ENCODE data around the gene GFPT1.
A peak's percentile ranks its signal among the peaks of the same experiment; 100 is the strongest.

The GFPT1 gene

GRCh38 chr2:69340101-69340775 lies 46.8 kb downstream of the GFPT1 start:
- in situ Hi-C loops (cut with MboI; ENCODE audit: low pct_unique_long_range_greater_than_20kb, low sequenced_read_pairs): no loop called here
- DNase-seq: no peak

GRCh38 chr2:69335311-69335710 lies 51.7 kb downstream of the GFPT1 start:
- in situ Hi-C loops (cut with MboI; ENCODE audit: low pct_unique_long_range_greater_than_20kb, low sequenced_read_pairs): no loop called here

GRCh38 chr2:69333352-69333751 lies 53.7 kb downstream of the GFPT1 start:
- DNase-seq: no peak
- in situ Hi-C loops (cut with MboI; ENCODE audit: low pct_unique_long_range_greater_than_20kb, low sequenced_read_pairs): no loop called here

More at GRCh38 chr2:69335311-69335710, 51.7 kb downstream of the GFPT1 start:
- no peak for DNase-seq

GRCh38 chr2:69330781-69331180 lies 56.2 kb downstream of the GFPT1 start:
- DNase-seq: no peak
- in situ Hi-C loops (cut with MboI; ENCODE audit: low pct_unique_long_range_greater_than_20kb, low sequenced_read_pairs): no loop called here

GRCh38 chr2:69322631-69323030 lies 64.4 kb downstream of the GFPT1 start:
- in situ Hi-C loops (cut with MboI; ENCODE audit: low pct_unique_long_range_greater_than_20kb, low sequenced_read_pairs): no loop called here
- no peak for DNase-seq

- in situ Hi-C loops (cut with MboI; ENCODE audit: low pct_unique_long_range_greater_than_20kb, low sequenced_read_pairs): no loop called here
- no peak for DNase-seq
These were observed 70.5 kb downstream of the GFPT1 start for GRCh38 chr2:69316550-69316949.

- in situ Hi-C loops (cut with MboI; ENCODE audit: low pct_unique_long_range_greater_than_20kb, low sequenced_read_pairs): no loop called here
- DNase-seq: no peak
These were observed 71.8 kb downstream of the GFPT1 start for GRCh38 chr2:69315160-69315761.

GRCh38 chr2:69311024-69311416 lies 76.0 kb downstream of the GFPT1 start:
- no peak for DNase-seq
- in situ Hi-C loops (cut with MboI; ENCODE audit: low pct_unique_long_range_greater_than_20kb, low sequenced_read_pairs): no loop called here

- in situ Hi-C loops (cut with MboI; ENCODE audit: low pct_unique_long_range_greater_than_20kb, low sequenced_read_pairs): no loop called here
- DNase-seq: no peak
These were observed 76.7 kb downstream of the GFPT1 start for GRCh38 chr2:69310111-69311023.

GRCh38 chr2:69309351-69310110 lies 77.5 kb downstream of the GFPT1 start:
- in situ Hi-C loops (cut with MboI; ENCODE audit: low pct_unique_long_range_greater_than_20kb, low sequenced_read_pairs): no loop called here

GRCh38 chr2:69308338-69308737 lies 78.7 kb downstream of the GFPT1 start:
- in situ Hi-C loops (cut with MboI; ENCODE audit: low pct_unique_long_range_greater_than_20kb, low sequenced_read_pairs): no loop called here
- no peak for DNase-seq

More at GRCh38 chr2:69309351-69310110, 77.5 kb downstream of the GFPT1 start:
- DNase-seq: no peak

GRCh38 chr2:69307579-69308064 lies 79.4 kb downstream of the GFPT1 start:
- in situ Hi-C loops (cut with MboI; ENCODE audit: low pct_unique_long_range_greater_than_20kb, low sequenced_read_pairs): no loop called here

GRCh38 chr2:69306822-69307578 lies 80.0 kb downstream of the GFPT1 start:
- DNase-seq: peak; percentile 89
- in situ Hi-C loops (cut with MboI; ENCODE audit: low pct_unique_long_range_greater_than_20kb, low sequenced_read_pairs): no loop called here

More at GRCh38 chr2:69307579-69308064, 79.4 kb downstream of the GFPT1 start:
- no peak for DNase-seq

- peak; percentile 9 for DNase-seq
- in situ Hi-C loops (cut with MboI; ENCODE audit: low pct_unique_long_range_greater_than_20kb, low sequenced_read_pairs): no loop called here
These were observed 80.6 kb downstream of the GFPT1 start for GRCh38 chr2:69306393-69306821.

- in situ Hi-C loops (cut with MboI; ENCODE audit: low pct_unique_long_range_greater_than_20kb, low sequenced_read_pairs): no loop called here
- peak; percentile 15 for DNase-seq
These were observed 81.2 kb downstream of the GFPT1 start for GRCh38 chr2:69305712-69306392.

- DNase-seq: no peak
- in situ Hi-C loops (cut with MboI; ENCODE audit: low pct_unique_long_range_greater_than_20kb, low sequenced_read_pairs): no loop called here
These were observed 81.9 kb downstream of the GFPT1 start for GRCh38 chr2:69305166-69305565.

GRCh38 chr2:69304656-69305055 lies 82.4 kb downstream of the GFPT1 start:
- in situ Hi-C loops (cut with MboI; ENCODE audit: low pct_unique_long_range_greater_than_20kb, low sequenced_read_pairs): no loop called here
- no peak for DNase-seq

GRCh38 chr2:69300650-69301049 lies 86.4 kb downstream of the GFPT1 start:
- DNase-seq: no peak
- in situ Hi-C loops (cut with MboI; ENCODE audit: low pct_unique_long_range_greater_than_20kb, low sequenced_read_pairs): no loop called here

All from KBM-7 (cell line).